HG02759 (cell line): ENCODE measurements around the gene MILR1.

ENCODE experiments used
- ATAC-seq: cut with Tn5 transposase; IDR thresholded peaks from one replicate; pipeline ENCODE4 v1.9.1; 2021; ENCODE audit warnings: mild to moderate bottlenecking, moderate library complexity; ENCODE audit not compliant: unreplicated experiment

The MILR1 gene

DNA sequence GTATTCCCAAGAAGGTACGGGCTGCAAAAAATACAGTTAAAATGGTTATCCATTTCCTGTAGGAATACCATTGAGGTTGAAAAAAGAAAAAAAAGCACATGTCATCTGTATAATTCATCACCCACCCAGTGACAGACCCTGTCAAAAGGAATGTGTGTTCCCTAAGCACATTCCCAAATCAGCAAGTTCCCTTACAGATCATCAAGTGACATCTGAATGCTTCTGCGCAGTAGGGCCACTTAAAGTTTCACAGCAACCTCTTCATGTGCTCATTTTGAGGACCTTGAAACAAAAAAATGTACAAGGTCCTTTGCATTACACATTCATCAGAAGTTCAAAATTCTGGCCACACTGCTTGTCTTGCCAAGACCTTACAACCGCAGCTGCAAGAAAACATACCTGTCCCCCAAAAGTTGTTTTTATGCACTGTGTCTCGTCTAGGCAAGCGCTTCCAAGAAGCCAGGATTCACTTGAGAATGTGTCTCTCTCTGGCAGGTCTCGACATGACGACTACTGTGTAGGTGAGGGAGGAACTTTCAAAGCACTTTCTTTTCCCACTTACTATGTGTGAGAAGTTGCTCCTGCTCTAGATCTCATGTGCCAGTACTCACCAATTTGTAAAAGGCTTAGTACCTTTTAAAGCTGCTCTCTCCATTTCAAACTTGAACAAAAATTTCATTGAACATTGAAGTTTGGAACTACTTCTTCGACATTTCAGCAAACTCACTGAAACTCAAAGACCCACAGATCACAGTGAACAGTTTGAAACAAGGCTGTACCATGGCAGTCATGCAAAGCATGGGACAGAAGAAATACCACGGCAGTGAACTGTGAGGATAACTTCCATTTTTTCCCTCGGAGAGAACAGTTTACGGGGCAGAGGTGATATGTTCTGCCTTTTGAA, 52.2 kb downstream of the MILR1 start:
- no peak for ATAC-seq

DNA sequence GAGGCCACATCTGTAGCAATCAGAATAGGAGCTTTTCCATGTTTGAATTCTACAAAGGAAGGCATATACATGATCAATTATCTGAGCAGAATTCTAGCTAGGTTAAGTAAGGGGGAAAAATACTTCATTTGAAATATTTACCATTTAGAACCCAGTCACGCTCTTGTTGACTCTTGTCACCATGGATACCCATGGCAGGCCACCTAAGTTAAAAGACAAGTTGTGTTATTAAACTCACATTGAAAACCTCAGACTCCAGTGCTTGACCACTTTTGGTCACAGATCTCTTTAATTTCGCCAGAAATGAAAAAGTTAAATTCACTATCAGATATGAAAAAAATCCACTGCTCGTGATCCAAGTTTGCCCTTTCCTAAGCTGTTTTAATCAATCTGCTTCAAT, 53.1 kb downstream of the MILR1 start:
- ATAC-seq = no peak

DNA sequence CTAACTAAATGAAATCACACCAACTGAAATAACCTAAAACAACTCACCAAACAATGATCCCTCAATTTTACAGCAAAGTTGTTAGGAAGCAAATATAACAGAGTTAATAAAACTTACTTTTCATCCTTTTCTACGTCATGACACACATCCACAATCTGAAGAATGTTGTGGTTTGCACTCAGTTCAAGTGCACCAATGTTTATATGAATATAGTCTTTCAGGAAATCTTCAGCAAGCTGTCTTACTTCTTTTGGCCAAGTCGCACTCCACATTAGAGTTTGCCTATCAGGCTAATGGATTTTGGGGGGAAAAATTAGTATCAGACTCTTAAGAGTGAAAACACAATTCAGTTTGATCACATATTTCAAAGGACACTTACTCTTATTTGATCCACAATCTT, 53.9 kb downstream of the MILR1 start:
- ATAC-seq = no peak

DNA sequence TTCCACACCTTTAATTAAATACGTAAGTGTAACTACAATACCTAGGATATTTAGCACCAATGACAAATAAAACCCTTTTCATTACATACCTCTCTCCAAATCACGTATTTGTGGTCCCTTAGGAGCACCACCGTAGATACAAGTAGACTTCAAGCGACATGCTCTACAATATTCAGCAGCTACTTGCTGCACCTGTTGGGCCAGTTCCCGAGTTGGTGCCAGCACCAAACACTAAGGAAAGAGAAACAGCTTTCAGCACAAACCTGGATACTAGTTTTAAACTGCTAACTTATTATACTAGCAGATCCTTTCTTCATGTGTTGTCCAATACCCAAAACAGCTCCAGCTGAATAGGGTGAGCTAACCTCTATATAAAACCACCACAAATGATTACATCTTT, 54.4 kb downstream of the MILR1 start:
- no peak for ATAC-seq

DNA sequence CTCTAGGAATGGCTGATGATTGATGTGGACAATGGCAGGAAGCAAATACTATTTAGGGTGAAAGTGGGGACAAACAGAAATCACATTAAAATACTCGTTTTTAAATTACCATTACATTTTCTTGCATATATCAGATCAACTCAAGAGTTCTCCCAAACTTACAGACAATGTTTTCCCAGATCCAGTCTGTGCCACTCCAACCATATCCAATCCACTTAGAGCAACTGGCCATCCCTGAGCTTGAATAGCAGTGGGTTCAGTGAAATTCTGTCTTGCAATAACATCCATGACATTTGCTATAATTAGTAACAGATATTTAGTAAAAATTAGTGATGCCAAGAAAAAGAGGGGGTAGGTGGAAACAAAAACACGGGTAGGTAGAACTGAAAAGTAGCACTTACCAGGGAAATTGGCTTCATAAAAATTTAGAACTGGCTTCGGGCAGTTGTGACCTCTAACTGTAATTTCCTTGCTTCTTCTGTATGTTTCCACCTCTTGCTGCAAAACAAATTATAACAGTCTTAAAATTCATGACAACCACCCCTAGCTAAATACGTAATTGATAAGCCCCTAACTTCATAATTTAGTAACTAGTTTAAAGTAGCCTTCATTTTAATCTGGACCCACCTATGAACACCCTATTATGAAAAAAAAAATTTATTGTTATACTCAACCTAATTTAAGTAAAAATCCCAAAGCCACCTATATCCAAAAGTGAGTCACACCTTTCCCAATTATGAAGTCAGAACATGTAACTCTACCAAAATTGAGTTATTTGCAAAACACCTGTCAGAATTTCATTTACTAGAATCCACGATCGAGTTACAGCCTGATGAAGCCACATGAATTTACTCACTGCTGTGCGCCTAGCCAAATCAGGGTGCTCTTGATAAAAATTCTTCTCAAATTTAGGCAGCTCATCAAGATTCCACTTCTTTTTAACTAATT, 55.2 kb downstream of the MILR1 start:
- no peak for ATAC-seq

DNA sequence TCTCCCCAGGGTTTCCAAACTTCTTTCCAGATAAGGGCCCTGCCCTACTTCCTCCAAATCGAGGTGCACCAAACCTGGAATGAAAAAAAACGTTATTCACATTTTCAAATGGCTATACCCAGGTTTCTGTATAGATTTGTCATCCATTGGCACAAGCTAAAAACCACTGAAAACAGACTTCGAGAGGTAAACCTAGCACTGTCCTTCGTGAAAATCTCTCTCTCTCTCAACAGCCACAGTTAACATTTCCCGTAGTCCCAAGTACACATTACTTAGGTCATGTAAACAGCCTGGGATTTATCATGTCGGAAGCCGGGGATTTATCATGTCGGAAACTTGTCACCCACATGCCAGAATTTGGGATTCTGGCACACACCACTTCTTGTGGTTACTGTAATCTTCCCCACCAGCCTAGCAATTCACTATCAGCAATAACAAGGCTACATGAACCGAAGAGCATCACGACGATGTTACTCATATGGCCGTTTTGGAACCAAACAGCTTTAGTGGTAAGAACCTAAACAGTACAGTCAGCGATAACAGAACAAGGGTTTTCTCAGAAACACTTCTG, 55.9 kb downstream of the MILR1 start:
- ATAC-seq = no peak

DNA sequence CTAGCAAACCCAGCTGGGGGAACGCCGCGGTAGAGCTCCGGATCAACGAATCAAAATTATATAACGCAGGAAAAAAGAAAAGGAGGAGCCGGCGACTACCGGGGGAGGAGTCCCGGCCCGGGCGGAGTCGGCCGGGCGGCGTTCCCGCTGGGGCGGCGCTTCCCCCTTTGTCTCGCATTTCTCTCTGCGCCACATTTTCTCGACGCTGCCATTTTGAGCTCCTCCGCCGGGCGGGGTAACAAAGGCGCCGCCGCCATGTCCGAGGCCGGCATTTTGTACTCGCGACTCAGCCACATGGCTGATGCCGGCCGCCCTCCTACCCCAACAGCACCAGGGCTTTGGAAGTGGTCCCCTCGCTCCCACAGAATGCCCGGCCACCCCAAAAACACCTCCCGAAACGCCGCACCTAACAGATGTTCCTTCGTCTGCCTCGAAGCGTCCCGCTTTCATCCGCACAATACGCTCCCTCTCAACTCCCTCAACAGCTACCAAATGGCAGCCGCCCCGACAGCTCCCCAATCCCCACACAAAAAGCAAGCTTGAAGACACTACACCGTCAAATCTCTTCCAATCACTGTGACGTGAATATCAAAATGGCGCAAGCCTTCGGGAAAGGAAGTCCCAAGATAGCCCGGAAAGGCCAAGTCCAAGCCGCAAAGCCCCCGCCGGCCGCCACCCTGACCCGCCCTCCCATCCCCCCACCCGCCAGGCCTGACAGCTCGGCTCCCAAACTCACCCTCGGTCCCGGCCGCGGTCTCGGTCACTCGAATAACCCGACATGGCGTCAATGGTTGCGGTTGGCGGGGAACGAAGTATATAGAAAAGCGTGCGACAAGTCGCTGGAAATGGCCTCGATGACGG, 56.7 kb downstream of the MILR1 start:
- no peak for ATAC-seq

DNA sequence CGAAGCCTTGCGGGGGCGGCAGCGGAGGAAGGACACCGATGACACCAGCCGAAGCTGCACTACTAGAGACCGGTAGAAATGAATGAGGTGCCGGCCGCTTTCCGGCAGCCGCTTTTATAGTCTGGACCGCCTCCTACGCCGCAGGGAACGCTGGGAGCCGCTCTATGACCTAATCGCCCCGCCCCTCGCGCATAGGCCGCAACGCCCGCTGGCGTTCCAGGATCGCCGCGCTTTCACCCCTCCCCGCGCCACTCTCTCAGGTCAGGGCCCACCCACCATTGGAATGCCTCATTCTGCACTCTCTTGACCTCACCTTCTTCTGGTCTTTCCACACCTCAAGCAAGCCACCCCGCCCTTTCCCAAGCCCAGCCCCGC, 57.3 kb downstream of the MILR1 start, which contains the start of gene DDX5:
Gene DDX5 (minus strand): TSS at position 89 of the 375 bp plus-strand sequence. CDS start 170 bp downstream, outside the sequence.
- peak; percentile 62 for ATAC-seq

DNA sequence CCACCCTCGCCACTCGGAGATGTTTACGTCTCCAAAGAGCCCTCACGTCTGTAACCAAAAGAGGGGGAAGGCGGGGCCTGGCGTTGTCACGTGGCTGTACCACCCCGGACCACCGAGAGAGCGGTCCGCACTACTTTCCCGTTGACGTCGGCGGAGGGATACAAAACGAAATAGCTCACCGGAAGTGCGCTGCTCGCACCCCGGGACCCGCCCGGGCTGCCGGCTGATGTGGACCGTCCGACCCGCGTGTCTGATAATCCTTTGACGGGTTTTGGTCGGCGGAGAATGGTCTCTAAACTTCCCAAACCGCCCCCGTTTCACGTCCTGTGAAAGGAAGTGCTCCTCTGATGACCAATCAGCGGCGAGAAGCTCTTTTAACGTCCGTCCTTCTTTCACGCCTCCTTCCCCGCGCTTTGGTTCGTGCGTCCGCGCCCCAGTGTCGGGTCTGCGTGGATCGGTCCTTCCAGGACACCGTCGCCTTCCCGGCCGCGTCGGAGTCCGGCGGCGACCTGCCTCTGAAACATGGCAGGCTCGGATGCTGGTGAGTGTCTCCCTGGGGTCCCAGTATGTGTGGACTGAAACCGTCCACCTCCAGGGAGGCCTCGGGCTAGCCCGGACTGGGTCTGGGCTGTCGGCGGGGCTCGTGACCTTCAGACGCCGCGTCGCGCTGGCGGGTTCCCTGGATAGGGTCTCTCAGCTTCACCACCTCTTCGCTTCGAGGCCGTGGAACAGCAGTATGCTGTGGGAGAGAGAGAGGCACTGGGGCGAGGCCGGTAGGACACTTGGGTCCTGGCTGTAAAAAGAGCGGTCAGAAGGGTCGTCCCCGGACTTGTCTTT, 57.9 kb downstream of the MILR1 start, which contains the start of gene CEP95:
Gene CEP95 (plus strand): TSS at position 402 of the 837 bp plus-strand sequence. CDS start 121 bp downstream, at position 523.
- peak; percentile 71 for ATAC-seq

DNA sequence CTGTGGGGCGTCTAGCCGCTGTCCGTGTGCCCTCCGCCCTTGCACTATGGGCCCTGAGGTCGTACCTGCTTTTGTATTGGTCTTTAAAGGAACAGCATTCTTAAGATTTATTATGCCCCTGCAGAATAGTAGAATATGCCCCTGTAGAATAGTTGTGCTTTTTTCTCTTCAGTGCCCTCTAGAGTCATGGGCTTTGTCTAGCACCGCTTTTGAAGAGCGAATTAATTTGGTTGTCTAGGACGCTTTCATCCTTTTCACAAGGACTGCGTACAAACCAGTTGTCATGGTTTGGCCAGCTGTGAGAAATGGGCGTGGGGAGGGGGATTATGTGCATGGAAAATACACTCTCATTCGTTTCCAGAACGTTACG, 58.5 kb downstream of the MILR1 start:
- ATAC-seq = peak; percentile 5

DNA sequence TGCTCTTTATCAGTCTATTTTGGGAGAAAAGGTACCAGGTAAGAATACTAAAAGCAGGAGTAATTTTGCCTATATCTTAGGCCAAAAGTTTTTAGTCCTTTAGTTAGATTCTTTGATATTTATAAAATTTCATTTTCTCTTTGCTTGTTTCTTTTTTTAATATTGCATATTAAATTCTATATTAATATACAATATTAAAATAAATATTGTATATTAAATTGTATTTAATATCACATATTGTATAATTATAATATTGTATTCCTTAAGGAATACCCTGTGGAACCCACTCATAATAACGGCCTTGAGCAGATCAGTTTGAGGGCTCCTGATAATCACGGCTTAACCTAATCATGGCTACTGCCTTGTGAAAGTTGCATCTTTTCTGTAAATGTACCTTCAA, 59.8 kb downstream of the MILR1 start:
- ATAC-seq = no peak

DNA sequence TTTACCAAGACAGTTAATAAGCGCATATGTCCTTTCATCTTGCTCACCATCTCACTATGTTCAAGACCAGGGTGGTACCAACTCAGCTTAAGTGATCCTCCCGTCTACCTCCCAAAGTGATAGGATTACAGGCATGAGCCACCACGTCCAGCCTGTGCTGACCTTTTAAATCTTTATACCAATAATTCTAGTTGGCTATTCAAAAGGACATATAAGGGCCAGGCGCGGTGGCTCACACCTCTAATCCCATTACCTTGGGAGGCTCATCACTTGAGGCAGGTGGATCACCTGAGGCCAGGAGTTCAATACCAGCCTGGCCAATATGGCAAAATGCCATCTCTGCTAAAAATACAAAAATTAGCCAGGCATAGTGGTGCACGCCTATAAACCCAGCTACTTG, 60.3 kb downstream of the MILR1 start:
- ATAC-seq = no peak

DNA sequence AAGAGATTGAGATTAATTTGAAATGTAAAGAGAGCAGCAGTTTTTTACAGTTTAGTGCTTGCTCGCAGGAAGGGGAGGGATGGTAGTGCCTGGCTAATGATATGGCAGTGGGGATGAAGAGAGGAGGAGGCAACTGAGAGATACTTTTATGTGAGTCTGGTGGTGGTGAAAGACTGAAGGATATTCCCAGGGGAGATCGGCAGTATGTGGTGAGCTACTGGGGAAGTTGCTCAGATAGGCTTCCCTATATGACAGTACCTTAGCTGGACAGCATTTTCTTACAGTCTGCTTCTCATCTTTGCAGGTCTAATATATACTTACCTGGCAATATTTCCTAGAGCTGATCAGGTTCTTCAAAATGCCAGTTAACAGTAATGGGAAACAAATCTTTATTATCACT, 66.5 kb downstream of the MILR1 start:
- no peak for ATAC-seq

DNA sequence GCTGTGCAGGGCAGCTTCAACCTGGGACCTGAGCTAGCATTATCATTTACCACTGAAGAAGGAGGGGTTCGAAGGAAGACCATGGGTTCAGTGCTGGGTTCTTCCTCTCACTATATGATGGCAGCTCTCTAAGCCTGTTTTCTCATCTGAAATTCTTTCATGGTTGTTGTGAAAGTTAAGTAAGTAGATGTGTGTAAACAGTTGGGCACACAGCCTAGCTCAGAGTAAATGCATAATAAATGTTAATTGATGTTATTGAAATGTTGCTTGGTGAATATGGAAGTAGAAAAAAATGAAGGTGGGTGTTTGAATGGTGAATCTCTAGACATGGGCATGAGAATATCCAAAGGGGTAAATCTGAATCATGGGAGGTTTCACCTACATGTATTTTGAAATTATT, 66.9 kb downstream of the MILR1 start:
- no peak for ATAC-seq
